ENCODE data around the gene GPER1. TPM values are rescaled to one million over a fixed set of nuclear protein-coding genes. Genes with fewer than 3 reads are reported as not detected.

Gene GPER1
- total RNA-seq, 1 experiment from 2014 or later, result not detected

GRCh38 chr7:1121886-1122831 lies 34.2 kb downstream of the GPER1 start:
- Mint-ChIP-seq H3K9me3 (peaks cover 0 to 7% of the 10 kb centered on the region in 2 experiments; a peak in 4 of 5 replicates), H3K4me1 (peaks cover 15 to 25% of the 10 kb centered on the region in 2 experiments), H3K36me3 (ENCODE audit: insufficient read depth in 1 of 3, low read depth in 3 of 3) (peaks cover 14 to 27% (median 27%) of the 10 kb centered on the region in 3 experiments), H3K4me3 (no peak overlapping the region), H3K27me3 (ENCODE audit: low read depth) (no peaks in the 10 kb centered on the region), H3K27ac (peak overlapping the region in 1 of 3 experiments; percentile 53; a peak in 3 of 7 replicates)
- no peaks in the 10 kb centered on the region for H3K23me2 ChIP-seq (ENCODE audit: insufficient read length, low read depth, low read length, poor library complexity, severe bottlenecking)
- H3K4me1 ChIP-seq (ENCODE audit: insufficient read depth, low read length), result no peaks in the 10 kb centered on the region
- H4K5ac ChIP-seq (ENCODE audit: insufficient read length, low read depth, low read length), result no peak overlapping the region
- no peak overlapping the region; the same call in 1 of the 2 replicates for H3K4ac ChIP-seq (ENCODE audit: low read depth, low read length)
- H3K9me3 ChIP-seq (ENCODE audit: control insufficient read depth, low read depth, low read length), result no peaks in the 10 kb centered on the region
- no peak overlapping the region for H3K27ac ChIP-seq (ENCODE audit: insufficient read length, low read depth, low read length)
- TF ChIP-seq CTCF (conservative IDR thresholded peaks at IDR 0.05), result no peak
- no peak overlapping the region for H2BK12ac ChIP-seq (ENCODE audit: insufficient read length, low read depth, low read length)
- H3K9ac ChIP-seq (ENCODE audit: extremely low read depth, insufficient read length, low read length), result no peak overlapping the region
- H3K4me2 ChIP-seq (ENCODE audit: insufficient read depth, insufficient read length, low read length), result no peak overlapping the region
- peak overlapping the region; percentile 4; the same call in 1 of the 2 replicates for H3K14ac ChIP-seq (ENCODE audit: insufficient read depth, low read length)
- peaks cover 3% of the 10 kb centered on the region for H3K79me1 ChIP-seq (ENCODE audit: insufficient read depth, low read depth, low read length, poor library complexity, severe bottlenecking)
- no peak overlapping the region for H4K91ac ChIP-seq (ENCODE audit: insufficient read length, low read depth, low read length)
- H2BK20ac ChIP-seq (ENCODE audit: low read depth, low read length, poor library complexity, severe bottlenecking), result no peak overlapping the region
- no peak overlapping the region for H2BK5ac ChIP-seq (ENCODE audit: insufficient read length, low read length)
- H2BK120ac ChIP-seq (ENCODE audit: low read depth, low read length, poor library complexity, severe bottlenecking), result no peak overlapping the region
- no CpG with 5 or more reads among the region's 28 CpGs for WGBS (ENCODE audit: extremely low coverage, insufficient read length, low lambda C conversion rate)
- DNase-seq, result no peak
- H3K18ac ChIP-seq (ENCODE audit: insufficient read length, low read depth, low read length), result no peak overlapping the region
- no peaks in the 10 kb centered on the region for H3K27me3 ChIP-seq (ENCODE audit: insufficient read depth, low read length)
- H3K23ac ChIP-seq (ENCODE audit: insufficient read length, low read depth, low read length), result no peak overlapping the region
- no peak overlapping the region for H2BK15ac ChIP-seq (ENCODE audit: low read depth, low read length)
- H2AFZ ChIP-seq (ENCODE audit: low read length), result no peak overlapping the region
- no peaks in the 10 kb centered on the region for H4K20me1 ChIP-seq (ENCODE audit: control insufficient read depth, insufficient read depth, insufficient read length)
- no peak overlapping the region for H3T11ph ChIP-seq (ENCODE audit: low read length)
- H3K79me2 ChIP-seq (ENCODE audit: insufficient read depth, low read length), result peaks cover 8% of the 10 kb centered on the region; the same call in 1 of the 2 replicates
- no peak overlapping the region for H2AK5ac ChIP-seq (ENCODE audit: insufficient read length, low read length)
- H4K8ac ChIP-seq (replicated peaks; ENCODE audit: insufficient read length, low read depth, low read length), result no peak overlapping the region
- no peak overlapping the region for H3K56ac ChIP-seq (ENCODE audit: insufficient read length, low read depth, low read length)

Measured in H9 (cell line).